Activated CD4-positive, alpha-beta T cell treated with anti-CD3 and anti-CD28 coated beads for 48 hours (primary cell): ENCODE measurements around the gene KDM6A.
"Not testable (repeated sequence)": the region's sequence is repeated elsewhere in the genome, so short reads cannot be mapped to it uniquely, and the experiment has no call there.

Source experiments
- DNase-seq: peaks from one replicate; pipeline ENCODE4 v3.0.0-alpha.2; 2020

The KDM6A gene

GRCh38 chrX:44872821-44873414 is at the start of gene KDM6A:
KDM6A (plus strand) TSS chrX:44873188; CDS start chrX:44873552, 364 bp downstream.
- DNase-seq: peak; percentile 96

GRCh38 chrX:44823193-44823592 is 49.8 kb upstream of the KDM6A start:
- DNase-seq: not testable (repeated sequence)

- DNase-seq: no peak
Observed at GRCh38 chrX:44828008-44828605, 44.9 kb upstream of the KDM6A start.

- DNase-seq: no peak
Observed at GRCh38 chrX:44829832-44830231, 43.2 kb upstream of the KDM6A start.

GRCh38 chrX:44842550-44843317 is 30.3 kb upstream of the KDM6A start:
- DNase-seq: no peak

- DNase-seq: no peak
Observed at GRCh38 chrX:44843318-44843702, 29.7 kb upstream of the KDM6A start.

GRCh38 chrX:44843753-44844152 is 29.2 kb upstream of the KDM6A start, which contains the start of gene DUSP21:
DUSP21 (plus strand) TSS chrX:44844021; CDS start chrX:44844133, 112 bp downstream.
- no peak for DNase-seq

GRCh38 chrX:44844204-44844603 is 28.8 kb upstream of the KDM6A start:
- DNase-seq: no peak

- DNase-seq: peak; percentile 15
Observed at GRCh38 chrX:44850891-44851290, 22.1 kb upstream of the KDM6A start.

GRCh38 chrX:44871114-44871645 is 1.8 kb upstream of the KDM6A start:
- no peak for DNase-seq

- DNase-seq: peak; percentile 29
Observed at GRCh38 chrX:44871931-44872820, 812 bp upstream of the KDM6A start.

- peak; percentile 53 for DNase-seq
Observed at GRCh38 chrX:44873415-44874276, 658 bp downstream of the KDM6A start.

GRCh38 chrX:44874420-44875184 is 1.6 kb downstream of the KDM6A start:
- peak; percentile 51 for DNase-seq

GRCh38 chrX:44875185-44875489 is 2.1 kb downstream of the KDM6A start:
- no peak for DNase-seq

GRCh38 chrX:44876086-44876485 is 3.1 kb downstream of the KDM6A start:
- no peak for DNase-seq

GRCh38 chrX:44876767-44877166 is 3.8 kb downstream of the KDM6A start:
- DNase-seq: no peak

GRCh38 chrX:44878780-44879179 is 5.8 kb downstream of the KDM6A start:
- DNase-seq: no peak

GRCh38 chrX:44881549-44881948 is 8.6 kb downstream of the KDM6A start:
- DNase-seq: no peak

- DNase-seq: no peak
Observed at GRCh38 chrX:44882635-44883034, 9.6 kb downstream of the KDM6A start.

- no peak for DNase-seq
Observed at GRCh38 chrX:44884944-44885343, 12.0 kb downstream of the KDM6A start.

GRCh38 chrX:44889824-44890223 is 16.8 kb downstream of the KDM6A start:
- DNase-seq: no peak
